A549 (cell line): ENCODE measurements around the gene NOS3. TPM values are rescaled to one million over a fixed set of nuclear protein-coding genes. Genes with fewer than 3 reads are reported as not detected.

Source experiments
- ATAC-seq, 2 experiments: fragments of 200-7000 bp in 1 of 2; fragments of >200 bp in 1 of 2; cut with Nextera tagmentation in 1 of 2; cut with Tn5 transposase in 1 of 2; 3 replicates each; pipeline versions ENCODE4 v1.8.0 to v1.9.1; 2018 to 2020; ENCODE audit warnings: mild to moderate bottlenecking in 1 of 2, moderate library complexity in 1 of 2
- CTCF ChIA-PET: fragments of 300-600 bp; sonication (Branson Sonifier 250); formaldehyde crosslinking; extraction: SDS; loops from one replicate; lab custom pipeline; 2021; ENCODE audit warnings: antibody characterized with exemption, inconsistent platforms; lab: Yijun Ruan, JAX
- POLR2A ChIA-PET: fragments of 350-600 bp; formaldehyde crosslinking; extraction: SDS; loops from one replicate; lab custom pipeline; 2021; ENCODE audit warnings: antibody characterized with exemption, inconsistent platforms; lab: Yijun Ruan, JAX
- DNase-seq, 2 experiments: peaks; one replicate each; pipeline versions ENCODE4 v3.0.0 to v3.0.0-alpha.2; 2011 to 2016; ENCODE audit warnings: low read depth in 1 of 2, low spot score in 1 of 2
- FAIRE-seq: peaks from 2 replicates; lab custom pipeline; 2011; peaks lifted over from hg19 to GRCh38; lab: Jason Lieb, UNC
- H3K27ac ChIP-seq, 2 experiments: fragments of >200 bp; sonication (Bioruptor Twin); formaldehyde crosslinking; 3 replicates each; pipeline ENCODE4 v1.5.1; 2016 to 2017
- H3K4me1 ChIP-seq: fragments of >200 bp; sonication (Bioruptor Twin); formaldehyde crosslinking; 3 replicates; pipeline ENCODE4 v1.6.1; 2016
- H3K4me2 ChIP-seq: fragments of >200 bp; sonication (Bioruptor Twin); formaldehyde crosslinking; 3 replicates; pipeline ENCODE4 v1.6.1; 2016
- H3K4me3 ChIP-seq: fragments of >200 bp; sonication (Bioruptor Twin); formaldehyde crosslinking; 3 replicates; pipeline ENCODE4 v1.5.1; 2016
- H3K9me3 ChIP-seq: fragments of >200 bp; sonication (Bioruptor Twin); formaldehyde crosslinking; 3 replicates; pipeline ENCODE4 v1.6.1; 2016
- BHLHE40 ChIP-seq: IDR thresholded peaks from 2 replicates; pipeline ENCODE4 v1.6.1; 2012; ENCODE audit warnings: low read depth, low read length, inconsistent platforms
- CBX2 ChIP-seq: fragments of 200-600 bp; sonication (generic); IDR thresholded peaks from 2 replicates; pipeline ENCODE4 v1.6.1; 2016; ENCODE audit warnings: low read depth, mild to moderate bottlenecking, borderline replicate concordance
- CBX8 ChIP-seq: fragments of 200-600 bp; sonication (generic); IDR thresholded peaks from 2 replicates; pipeline ENCODE4 v1.6.1; 2016
- HOXA7 ChIP-seq: fragments of 250-450 bp; sonication (Bioruptor Pico); IDR thresholded peaks from 2 replicates; pipeline ENCODE4 v1.5.0; 2020; ENCODE audit warnings: mild to moderate bottlenecking, moderate library complexity
- HOXB5 ChIP-seq: fragments of 250-450 bp; sonication (Bioruptor Pico); IDR thresholded peaks from 2 replicates; pipeline ENCODE4 v1.5.0; 2020; ENCODE audit warnings: mild to moderate bottlenecking, moderate library complexity
- MAX ChIP-seq: IDR thresholded peaks from 2 replicates; pipeline ENCODE4 v1.6.1; 2012
- MAZ ChIP-seq: fragments of 150-350 bp; IDR thresholded peaks from 2 replicates; pipeline ENCODE4 v1.6.1; 2014; ENCODE audit warnings: antibody characterized with exemption, low read depth, low read length, borderline replicate concordance
- MYC ChIP-seq: IDR thresholded peaks from 2 replicates; pipeline ENCODE4 v1.6.1; 2012; ENCODE audit warnings: mild to moderate bottlenecking, inconsistent platforms, low read length, improper control_type of control experiment, borderline replicate concordance
- PHF8 ChIP-seq: fragments of 200-600 bp; sonication (generic); IDR thresholded peaks from 2 replicates; pipeline ENCODE4 v1.6.1; 2016; ENCODE audit warnings: low read depth, mild to moderate bottlenecking, antibody characterized with exemption, moderate library complexity, borderline replicate concordance
- POLR2A ChIP-seq: IDR thresholded peaks from 2 replicates; pipeline ENCODE4 v1.6.1; 2012; ENCODE audit warnings: mild to moderate bottlenecking, low read length
- SMC3 ChIP-seq: fragments of >200 bp; sonication (Bioruptor Twin); formaldehyde crosslinking; IDR thresholded peaks from 3 replicates; pipeline ENCODE4 v1.6.1; 2018; ENCODE audit warnings: inconsistent platforms
- ZNF302 ChIP-seq: fragments of 250-450 bp; sonication (Bioruptor Pico); IDR thresholded peaks from 2 replicates; pipeline ENCODE4 v1.9.0; 2021; ENCODE audit warnings: inconsistent platforms, mild to moderate bottlenecking, moderate library complexity
- ZSCAN20 ChIP-seq: fragments of 250-450 bp; sonication (Bioruptor Pico); IDR thresholded peaks from 2 replicates; pipeline ENCODE4 v1.8.0; 2022; ENCODE audit warnings: mild to moderate bottlenecking, moderate library complexity
- WGBS: methylation state at CpG from one replicate; pipeline ENCODE4 v1.1.6; 2017; ENCODE audit errors: missing lambda C conversion rate; 5-methylcytosine and 5-hydroxymethylcytosine counted together
- polyA plus RNA-seq, 4 experiments: library from polyadenylated mRNA; depleted of rRNA in 3 of 4; stranded (reverse); fragments of >200 nt; fragmentation: RNase III in 1 of 4; extraction: RNeasy Plus Mini Kit Qiagen cat#74134 plus additional on column Dnase treatment in 1 of 4; gene quantifications; 2 replicates in 3 of 4; 3 replicates in 1 of 4; pipeline ENCODE4 v1.2.3, GENCODE V29; 2011 to 2017
- TF ChIP-seq, protein P1 (sequence below): fragments of 200-600 bp; sonication (generic); IDR thresholded peaks from 2 replicates; pipeline ENCODE4 v1.6.1; 2016; ENCODE audit warnings: antibody characterized with exemption, mild to moderate bottlenecking, moderate library complexity
- TF ChIP-seq, protein P2 (sequence below): fragments of >200 bp; sonication (Bioruptor Twin); formaldehyde crosslinking; IDR thresholded peaks from 3 replicates; pipeline ENCODE4 v1.6.1; 2016
- TF ChIP-seq, protein P3 (sequence below): fragments of >200 bp; sonication (Bioruptor Twin); formaldehyde crosslinking; IDR thresholded peaks from 3 replicates; pipeline ENCODE4 v1.5.1; 2016
- TF ChIP-seq, protein P4 (sequence below): IDR thresholded peaks from 2 replicates; pipeline ENCODE4 v1.6.1; 2012; ENCODE audit warnings: low read depth, borderline replicate concordance

The NOS3 gene
- polyA plus RNA-seq, 2 of the 4 experiments (the other 2 are of a cell fraction), result 0.52 to 0.71 TPM

GRCh38 chr7:150973571-150974451, 17.0 kb upstream of the NOS3 start:
- peak in 1 of 2 experiments; percentile 3; a peak in 1 of 6 replicates for ATAC-seq
- POLR2A ChIA-PET, result no interaction called here
- Histone ChIP-seq H3K9me3 (no peaks in the 10 kb centered on the region), H3K27ac (peak overlapping the region in 1 of 2 experiments; percentile 84; a peak in 3 of 6 replicates), H3K4me2 (peak overlapping the region; percentile 99), H3K4me3 (peak overlapping the region; percentile 83), H3K4me1 (peaks cover 25% of the 10 kb centered on the region)
- CTCF ChIA-PET, result interaction anchor here (0.6 to 2.4 kb wide), 8 partner anchors 8 to 574 kb away, joined by 3 to 22 read pairs (median 4); no protein-coding TSS in a partner anchor
- no peak for TF ChIP-seq ZSCAN20 (CRISPR knock-in tag)
- TF ChIP-seq, protein P1, sequence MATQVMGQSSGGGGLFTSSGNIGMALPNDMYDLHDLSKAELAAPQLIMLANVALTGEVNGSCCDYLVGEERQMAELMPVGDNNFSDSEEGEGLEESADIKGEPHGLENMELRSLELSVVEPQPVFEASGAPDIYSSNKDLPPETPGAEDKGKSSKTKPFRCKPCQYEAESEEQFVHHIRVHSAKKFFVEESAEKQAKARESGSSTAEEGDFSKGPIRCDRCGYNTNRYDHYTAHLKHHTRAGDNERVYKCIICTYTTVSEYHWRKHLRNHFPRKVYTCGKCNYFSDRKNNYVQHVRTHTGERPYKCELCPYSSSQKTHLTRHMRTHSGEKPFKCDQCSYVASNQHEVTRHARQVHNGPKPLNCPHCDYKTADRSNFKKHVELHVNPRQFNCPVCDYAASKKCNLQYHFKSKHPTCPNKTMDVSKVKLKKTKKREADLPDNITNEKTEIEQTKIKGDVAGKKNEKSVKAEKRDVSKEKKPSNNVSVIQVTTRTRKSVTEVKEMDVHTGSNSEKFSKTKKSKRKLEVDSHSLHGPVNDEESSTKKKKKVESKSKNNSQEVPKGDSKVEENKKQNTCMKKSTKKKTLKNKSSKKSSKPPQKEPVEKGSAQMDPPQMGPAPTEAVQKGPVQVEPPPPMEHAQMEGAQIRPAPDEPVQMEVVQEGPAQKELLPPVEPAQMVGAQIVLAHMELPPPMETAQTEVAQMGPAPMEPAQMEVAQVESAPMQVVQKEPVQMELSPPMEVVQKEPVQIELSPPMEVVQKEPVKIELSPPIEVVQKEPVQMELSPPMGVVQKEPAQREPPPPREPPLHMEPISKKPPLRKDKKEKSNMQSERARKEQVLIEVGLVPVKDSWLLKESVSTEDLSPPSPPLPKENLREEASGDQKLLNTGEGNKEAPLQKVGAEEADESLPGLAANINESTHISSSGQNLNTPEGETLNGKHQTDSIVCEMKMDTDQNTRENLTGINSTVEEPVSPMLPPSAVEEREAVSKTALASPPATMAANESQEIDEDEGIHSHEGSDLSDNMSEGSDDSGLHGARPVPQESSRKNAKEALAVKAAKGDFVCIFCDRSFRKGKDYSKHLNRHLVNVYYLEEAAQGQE, result no peak
- TF ChIP-seq HOXB5 (CRISPR knock-in tag), result no peak
- no peak for DNase-seq
- 74% methylated on average over 26 of the region's 27 CpGs for WGBS
- no peak for FAIRE-seq

- Histone ChIP-seq H3K9me3 (no peaks in the 10 kb centered on the region), H3K4me1 (peaks cover 34% of the 10 kb centered on the region), H3K4me2 (peak overlapping the region; percentile 99), H3K4me3 (peak overlapping the region; percentile 83), H3K27ac (peak overlapping the region; percentile 74 to 84)
- CTCF ChIA-PET, result interaction anchor here (0.6 to 3.1 kb wide), 14 partner anchors 9 to 575 kb away, joined by 3 to 22 read pairs (median 4); no protein-coding TSS in a partner anchor
- WGBS, result 7% methylated on average over 17 of the region's 89 CpGs
- DNase-seq (peak; percentile 44 to 71), FAIRE-seq (no peak), ATAC-seq (peak; percentile 54 to 77)
- POLR2A ChIA-PET, result no interaction called here
- TF ChIP-seq ZNF302 (CRISPR knock-in tag), result no peak
- TF ChIP-seq, protein P2, sequence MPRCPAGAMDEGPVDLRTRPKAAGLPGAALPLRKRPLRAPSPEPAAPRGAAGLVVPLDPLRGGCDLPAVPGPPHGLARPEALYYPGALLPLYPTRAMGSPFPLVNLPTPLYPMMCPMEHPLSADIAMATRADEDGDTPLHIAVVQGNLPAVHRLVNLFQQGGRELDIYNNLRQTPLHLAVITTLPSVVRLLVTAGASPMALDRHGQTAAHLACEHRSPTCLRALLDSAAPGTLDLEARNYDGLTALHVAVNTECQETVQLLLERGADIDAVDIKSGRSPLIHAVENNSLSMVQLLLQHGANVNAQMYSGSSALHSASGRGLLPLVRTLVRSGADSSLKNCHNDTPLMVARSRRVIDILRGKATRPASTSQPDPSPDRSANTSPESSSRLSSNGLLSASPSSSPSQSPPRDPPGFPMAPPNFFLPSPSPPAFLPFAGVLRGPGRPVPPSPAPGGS, result 0 out of 3 replicates have a peak, but pooled peaks have one; percentile 27
- TF ChIP-seq BHLHE40, result no peak
- TF ChIP-seq CBX8, result no peak
- TF ChIP-seq, protein P3, sequence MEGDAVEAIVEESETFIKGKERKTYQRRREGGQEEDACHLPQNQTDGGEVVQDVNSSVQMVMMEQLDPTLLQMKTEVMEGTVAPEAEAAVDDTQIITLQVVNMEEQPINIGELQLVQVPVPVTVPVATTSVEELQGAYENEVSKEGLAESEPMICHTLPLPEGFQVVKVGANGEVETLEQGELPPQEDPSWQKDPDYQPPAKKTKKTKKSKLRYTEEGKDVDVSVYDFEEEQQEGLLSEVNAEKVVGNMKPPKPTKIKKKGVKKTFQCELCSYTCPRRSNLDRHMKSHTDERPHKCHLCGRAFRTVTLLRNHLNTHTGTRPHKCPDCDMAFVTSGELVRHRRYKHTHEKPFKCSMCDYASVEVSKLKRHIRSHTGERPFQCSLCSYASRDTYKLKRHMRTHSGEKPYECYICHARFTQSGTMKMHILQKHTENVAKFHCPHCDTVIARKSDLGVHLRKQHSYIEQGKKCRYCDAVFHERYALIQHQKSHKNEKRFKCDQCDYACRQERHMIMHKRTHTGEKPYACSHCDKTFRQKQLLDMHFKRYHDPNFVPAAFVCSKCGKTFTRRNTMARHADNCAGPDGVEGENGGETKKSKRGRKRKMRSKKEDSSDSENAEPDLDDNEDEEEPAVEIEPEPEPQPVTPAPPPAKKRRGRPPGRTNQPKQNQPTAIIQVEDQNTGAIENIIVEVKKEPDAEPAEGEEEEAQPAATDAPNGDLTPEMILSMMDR, result peak; percentile 40
- peak; percentile 29; the same call in 1 of the 2 replicates for TF ChIP-seq MAX
- peak; percentile 21; the same call in 2 of the 3 replicates for TF ChIP-seq SMC3
- TF ChIP-seq CBX2, result no peak
- peak; percentile 91 for TF ChIP-seq POLR2A
- TF ChIP-seq, protein P4, sequence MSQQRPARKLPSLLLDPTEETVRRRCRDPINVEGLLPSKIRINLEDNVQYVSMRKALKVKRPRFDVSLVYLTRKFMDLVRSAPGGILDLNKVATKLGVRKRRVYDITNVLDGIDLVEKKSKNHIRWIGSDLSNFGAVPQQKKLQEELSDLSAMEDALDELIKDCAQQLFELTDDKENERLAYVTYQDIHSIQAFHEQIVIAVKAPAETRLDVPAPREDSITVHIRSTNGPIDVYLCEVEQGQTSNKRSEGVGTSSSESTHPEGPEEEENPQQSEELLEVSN, result 0 out of 2 replicates have a peak, but pooled peaks have one; percentile 35
- TF ChIP-seq MYC, result no peak
- peak; percentile 30; the same call in 1 of the 2 replicates for TF ChIP-seq PHF8
- no peak for TF ChIP-seq MAZ
- TF ChIP-seq HOXA7 (CRISPR knock-in tag), result no peak
These were observed 16.1 kb upstream of the NOS3 start for GRCh38 chr7:150974468-150975391.
